ENCODE measurements around the gene SHISA6. TPM values are rescaled to one million over a fixed set of nuclear protein-coding genes. Genes with fewer than 3 reads are reported as not detected.

Gene SHISA6
- total and polyA plus RNA-seq, 4 donors = not detected

DNA sequence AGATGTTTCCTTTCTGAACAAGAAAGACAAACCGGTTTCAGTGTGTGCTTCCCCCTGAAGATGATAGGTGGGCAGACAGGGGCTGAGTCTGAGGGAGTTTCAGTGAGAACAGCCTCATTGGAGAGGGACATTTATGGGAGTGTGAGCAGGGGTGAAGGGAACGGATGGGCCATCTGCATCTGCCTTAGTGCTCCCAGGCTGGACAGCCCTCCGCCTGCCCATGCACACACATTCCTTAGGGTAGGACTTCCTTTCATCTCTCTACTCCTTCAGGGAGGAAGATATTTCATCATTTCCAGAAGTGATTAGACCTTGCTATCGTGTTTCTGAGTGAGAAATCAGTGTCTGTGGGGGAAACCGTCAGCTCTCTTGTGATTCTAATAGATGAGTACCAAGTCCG, 3.8 kb downstream of the SHISA6 start:
- H3K27ac ChIP-seq (ENCODE audit: low read depth in 1 of 2, low read length in 2 of 2) = no peak overlapping the region

DNA sequence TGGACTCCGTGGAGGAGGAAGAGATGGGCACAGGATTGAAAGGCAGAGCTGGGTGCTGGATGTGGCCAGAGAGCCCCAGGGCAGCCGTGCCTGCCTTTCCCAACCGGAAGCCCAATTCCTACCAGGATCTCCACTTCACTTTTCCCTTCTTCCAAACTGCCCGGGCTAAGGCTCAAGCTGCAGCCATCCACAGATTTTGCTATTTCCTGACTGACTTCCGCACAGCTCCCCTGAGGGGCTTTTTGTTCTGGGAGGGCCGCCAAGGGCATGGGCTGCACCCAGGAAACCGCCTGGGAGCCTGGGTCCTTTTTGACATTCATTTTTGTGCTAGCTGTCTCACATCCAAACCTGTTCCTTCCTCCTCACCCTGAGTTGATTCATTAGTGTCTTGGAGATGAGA, 4.2 kb downstream of the SHISA6 start:
- H3K9ac ChIP-seq (ENCODE audit: low read depth in 1 of 2, low read length in 2 of 2) = no peak overlapping the region
- H3K27me3 ChIP-seq (ENCODE audit: control insufficient read depth in 4 of 4, insufficient read depth in 4 of 4, low read length in 3 of 4) = peaks cover 4 to 16% (median 12%) of the 10 kb centered on the region in 4 donors
- H3K4me3 ChIP-seq (ENCODE audit: low read depth in 1 of 3, low read length in 3 of 3) = no peak overlapping the region
- H3K36me3 ChIP-seq (ENCODE audit: control insufficient read depth in 4 of 4, insufficient read depth in 3 of 4, low read depth in 1 of 4, low read length in 3 of 4) = no peaks in the 10 kb centered on the region
- no peaks in the 10 kb centered on the region for H3K9me3 ChIP-seq (ENCODE audit: control insufficient read depth in 4 of 4, low read length in 3 of 4)
- TF ChIP-seq NR2F2 (IDR thresholded peaks at IDR 0.05) = no peak
- no peak for TF ChIP-seq RXRA (IDR thresholded peaks at IDR 0.05)
- no peak for TF ChIP-seq GABPA (IDR thresholded peaks at IDR 0.05 in 1 of 2, conservative IDR thresholded peaks at IDR 0.05 in 1 of 2)
- TF ChIP-seq, protein P1, sequence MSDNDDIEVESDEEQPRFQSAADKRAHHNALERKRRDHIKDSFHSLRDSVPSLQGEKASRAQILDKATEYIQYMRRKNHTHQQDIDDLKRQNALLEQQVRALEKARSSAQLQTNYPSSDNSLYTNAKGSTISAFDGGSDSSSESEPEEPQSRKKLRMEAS (IDR thresholded peaks at IDR 0.05) = no peak
- no peak for TF ChIP-seq HNF4A (conservative IDR thresholded peaks at IDR 0.05)
- no peak for TF ChIP-seq RAD21 (IDR thresholded peaks at IDR 0.05)
- no peak for TF ChIP-seq EGR1 (IDR thresholded peaks at IDR 0.05; ENCODE audit: low read depth in 2 of 2)
- WGBS = 49% methylated on average over 7 of the region's 7 CpGs
- DNase-seq (ENCODE audit: low spot score) = no peak
- H3K27ac ChIP-seq (ENCODE audit: low read depth in 1 of 2, low read length in 2 of 2) = no peak overlapping the region
- peaks cover 0 to 11% (median 1%) of the 10 kb centered on the region in 4 donors for H3K4me1 ChIP-seq (ENCODE audit: control insufficient read depth in 4 of 4, insufficient read depth in 4 of 4, low read length in 3 of 4)

More for the DNA sequence above, 3.8 kb downstream of the SHISA6 start:
- Histone ChIP-seq H3K36me3 (ENCODE audit: control insufficient read depth in 4 of 4, insufficient read depth in 3 of 4, low read depth in 1 of 4, low read length in 3 of 4) (no peaks in the 10 kb centered on the region), H3K9me3 (ENCODE audit: control insufficient read depth in 4 of 4, low read length in 3 of 4) (no peaks in the 10 kb centered on the region), H3K4me1 (ENCODE audit: control insufficient read depth in 4 of 4, insufficient read depth in 4 of 4, low read length in 3 of 4) (peaks cover 0 to 12% (median 3%) of the 10 kb centered on the region in 4 donors), H3K27me3 (ENCODE audit: control insufficient read depth in 4 of 4, insufficient read depth in 4 of 4, low read length in 3 of 4) (peaks cover 4 to 19% (median 12%) of the 10 kb centered on the region in 4 donors), H3K4me3 (ENCODE audit: low read depth in 1 of 3, low read length in 3 of 3) (no peak overlapping the region), H3K9ac (ENCODE audit: low read depth in 1 of 2, low read length in 2 of 2) (no peak overlapping the region)
- 48% methylated on average over 6 of the region's 6 CpGs for WGBS
- TF ChIP-seq FOXA1 (IDR thresholded peaks at IDR 0.05) (no peak), YY1 (IDR thresholded peaks at IDR 0.05) (no peak), NR2F2 (IDR thresholded peaks at IDR 0.05) (no peak), GABPA (IDR thresholded peaks at IDR 0.05 in 1 of 2, conservative IDR thresholded peaks at IDR 0.05 in 1 of 2) (no peak), HNF4G (IDR thresholded peaks at IDR 0.05) (no peak), CTCF (IDR thresholded peaks at IDR 0.05; ENCODE audit: low read depth, low read length, missing input control) (no peak), EGR1 (IDR thresholded peaks at IDR 0.05; ENCODE audit: low read depth in 2 of 2) (no peak), JUND (IDR thresholded peaks at IDR 0.05) (no peak), SP1 (IDR thresholded peaks at IDR 0.05) (no peak), ZBTB33 (IDR thresholded peaks at IDR 0.05) (no peak)
- TF ChIP-seq, protein P2, sequence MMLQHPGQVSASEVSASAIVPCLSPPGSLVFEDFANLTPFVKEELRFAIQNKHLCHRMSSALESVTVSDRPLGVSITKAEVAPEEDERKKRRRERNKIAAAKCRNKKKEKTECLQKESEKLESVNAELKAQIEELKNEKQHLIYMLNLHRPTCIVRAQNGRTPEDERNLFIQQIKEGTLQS (IDR thresholded peaks at IDR 0.05) = no peak
- no peak for DNase-seq (ENCODE audit: low spot score)

DNA sequence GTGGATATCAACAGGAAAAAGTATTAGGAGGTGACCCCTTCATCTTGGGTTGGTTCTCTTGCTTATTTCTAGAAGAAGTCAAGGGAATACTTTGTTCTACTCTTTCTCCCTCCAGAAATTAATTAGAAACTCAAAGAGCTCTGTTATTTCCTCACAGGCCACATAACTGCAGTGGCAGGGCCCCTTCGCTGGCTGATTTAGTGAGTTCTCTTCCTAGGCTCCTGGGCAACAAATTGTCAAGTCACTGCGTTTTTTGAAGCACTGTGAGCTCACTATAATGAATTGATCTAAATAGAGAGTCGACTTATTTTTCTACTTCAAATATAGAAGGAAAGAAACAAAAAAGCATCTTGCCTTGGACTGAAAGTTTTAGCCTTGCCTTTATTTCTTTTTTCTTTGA, 4.8 kb downstream of the SHISA6 start:
- WGBS = 63% methylated on average over 3 of the region's 3 CpGs
- Histone ChIP-seq H3K4me3 (ENCODE audit: low read depth in 1 of 3, low read length in 3 of 3) (no peak overlapping the region), H3K9me3 (ENCODE audit: control insufficient read depth in 4 of 4, low read length in 3 of 4) (no peaks in the 10 kb centered on the region), H3K4me1 (ENCODE audit: control insufficient read depth in 4 of 4, insufficient read depth in 4 of 4, low read length in 3 of 4) (peaks cover 0 to 6% (median 0%) of the 10 kb centered on the region in 4 donors), H3K27me3 (ENCODE audit: control insufficient read depth in 4 of 4, insufficient read depth in 4 of 4, low read length in 3 of 4) (peaks cover 4 to 16% (median 12%) of the 10 kb centered on the region in 4 donors), H3K9ac (ENCODE audit: low read depth in 1 of 2, low read length in 2 of 2) (no peak overlapping the region), H3K27ac (ENCODE audit: low read depth in 1 of 2, low read length in 2 of 2) (no peak overlapping the region), H3K36me3 (ENCODE audit: control insufficient read depth in 4 of 4, insufficient read depth in 3 of 4, low read depth in 1 of 4, low read length in 3 of 4) (no peaks in the 10 kb centered on the region)
- DNase-seq (ENCODE audit: low spot score) = no peak
- TF ChIP-seq RXRA (IDR thresholded peaks at IDR 0.05) = no peak

All from liver (tissue), 9 donors.